SKM-1 (cell line): ENCODE measurements around the gene DHTKD1.
"Not testable (repeated sequence)": the region's sequence is repeated elsewhere in the genome, so short reads cannot be mapped to it uniquely, and the experiment has no call there.

Experiments used
- DNase-seq: peaks from one replicate; lab custom pipeline; 2025; ENCODE audit not compliant: unreplicated experiment; lab: John Stamatoyannopoulos, UW

Gene DHTKD1

DNA sequence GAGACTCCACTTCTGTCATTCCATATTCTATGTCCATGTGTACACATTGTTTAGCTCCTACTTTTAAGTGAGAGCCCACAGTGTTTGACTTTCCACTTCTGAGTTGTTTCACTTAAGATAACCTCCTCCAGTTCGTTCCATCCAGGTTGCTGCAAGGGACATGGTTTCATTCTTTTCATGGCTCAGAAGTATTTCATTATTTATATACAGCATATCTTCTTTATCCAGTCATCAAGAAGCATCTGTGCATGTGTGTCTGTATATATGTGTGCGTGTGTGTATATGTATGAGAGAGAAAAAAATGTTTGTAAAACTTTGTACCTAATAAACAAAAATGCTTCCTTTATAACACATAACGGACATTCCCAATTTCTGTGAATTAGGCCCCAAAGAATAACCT lies 66.9 kb downstream of the DHTKD1 start:
- no peak for DNase-seq

DNA sequence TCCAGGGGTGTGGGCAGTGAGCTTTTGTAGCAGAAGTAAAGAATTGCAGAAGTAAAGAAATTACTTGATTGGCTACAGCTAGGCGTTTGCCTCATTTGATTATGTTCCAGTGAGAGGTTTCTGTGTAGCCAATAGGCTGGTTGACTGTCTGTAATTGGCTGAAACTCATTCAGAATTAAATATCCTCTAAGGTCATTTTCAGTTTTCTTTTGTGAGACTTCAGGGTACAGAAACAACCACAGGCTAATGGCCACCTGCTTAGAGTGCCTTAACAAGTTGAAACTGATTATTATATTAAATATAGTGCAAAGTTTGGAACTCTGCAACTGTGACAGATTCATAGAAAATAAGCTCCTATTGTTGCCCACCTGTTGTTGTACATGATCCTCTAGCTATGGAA lies 71.3 kb downstream of the DHTKD1 start:
- no peak for DNase-seq

DNA sequence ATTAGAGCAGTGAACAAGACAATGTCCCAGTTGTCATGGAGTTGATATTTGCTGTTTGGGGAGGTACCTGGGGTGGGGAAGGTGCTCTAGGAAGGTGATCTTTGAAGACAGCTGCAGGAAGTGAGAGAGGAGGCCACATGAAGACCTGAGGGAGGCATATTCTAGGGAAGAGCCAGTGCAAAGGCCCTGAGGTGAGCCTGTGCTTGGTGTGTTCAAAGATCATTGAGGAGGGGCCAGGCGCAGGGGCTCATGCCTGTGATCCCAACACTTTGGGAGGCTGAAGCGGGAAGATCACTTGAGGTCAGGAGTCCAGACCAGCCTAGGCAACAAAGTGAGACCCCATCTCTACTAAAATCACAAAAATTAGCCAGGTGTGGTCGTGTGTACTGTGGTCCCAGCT lies 75.8 kb downstream of the DHTKD1 start:
- no peak for DNase-seq

DNA sequence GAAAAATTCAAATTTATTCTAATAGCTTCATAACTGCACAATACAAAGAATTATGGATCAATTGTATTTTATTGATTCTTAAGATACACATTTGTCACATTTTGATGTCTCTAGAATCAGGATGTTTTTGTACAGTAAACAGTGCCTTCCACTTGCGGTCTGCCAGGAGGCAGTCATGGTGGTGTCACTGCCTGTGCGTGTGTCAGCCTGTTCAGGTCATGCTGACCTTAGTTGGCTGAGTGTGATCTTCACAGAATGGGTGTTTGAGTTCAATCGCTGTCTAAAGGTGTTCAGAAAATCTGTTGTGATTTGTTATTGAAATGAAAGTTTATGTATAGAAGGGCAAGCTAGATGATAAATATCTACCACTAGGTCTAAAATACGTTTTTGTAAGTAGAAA lies 81.4 kb downstream of the DHTKD1 start:
- DNase-seq, result no peak

DNA sequence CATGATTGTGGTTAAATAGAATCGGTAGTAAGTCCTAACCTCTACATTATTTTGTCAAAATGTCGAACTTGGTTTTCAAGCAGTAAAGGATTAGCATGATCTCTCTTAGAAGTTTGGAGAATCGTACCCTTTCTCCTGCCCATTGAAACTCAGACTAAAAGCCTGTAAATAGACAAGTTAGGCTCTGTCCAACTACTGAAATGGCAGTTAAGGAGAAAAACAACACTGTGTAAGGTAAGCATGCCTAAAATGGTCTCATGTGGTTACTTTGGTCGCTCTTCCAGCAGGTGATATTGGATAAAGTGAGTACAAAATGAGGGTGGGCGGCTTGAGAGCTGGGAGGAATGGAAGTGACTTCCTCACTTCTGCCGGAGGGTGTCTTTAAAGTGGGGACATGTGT lies 85.8 kb downstream of the DHTKD1 start:
- DNase-seq, result no peak

DNA sequence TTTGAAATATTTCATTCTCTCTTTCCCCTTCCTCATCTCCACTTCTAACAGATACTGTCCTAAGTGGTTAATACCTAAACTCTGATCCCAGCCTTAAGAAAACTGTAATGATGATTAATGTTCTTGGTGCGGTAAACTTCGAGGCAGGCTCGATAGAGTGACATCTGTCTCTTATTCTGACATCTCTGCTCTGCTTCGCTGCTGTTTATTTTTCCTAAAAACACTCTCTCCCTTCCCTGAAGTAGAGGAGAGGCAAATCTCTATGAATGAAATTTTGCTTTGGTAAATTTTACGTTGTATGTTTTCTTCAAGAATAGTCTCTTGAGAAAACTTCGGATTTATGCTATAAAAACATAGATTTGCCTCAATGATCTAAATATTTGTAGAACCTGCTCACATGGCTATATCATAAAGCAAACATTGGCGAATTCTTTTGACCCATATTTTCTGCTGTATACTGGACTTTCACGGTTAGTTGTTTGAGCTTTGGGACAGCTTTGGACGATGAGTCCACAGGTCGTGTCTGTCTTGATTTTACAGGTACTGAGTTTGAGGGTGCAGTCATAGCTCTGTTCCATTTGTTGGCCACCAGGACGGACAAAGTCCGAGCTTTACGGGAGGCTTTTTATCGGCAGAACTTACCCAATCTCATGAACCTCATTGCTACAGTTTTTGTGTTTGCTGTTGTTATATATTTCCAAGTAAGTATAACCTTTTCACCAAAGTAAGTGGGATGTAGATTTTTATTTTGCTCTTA lies 87.8 kb downstream of the DHTKD1 start:
- no peak for DNase-seq

DNA sequence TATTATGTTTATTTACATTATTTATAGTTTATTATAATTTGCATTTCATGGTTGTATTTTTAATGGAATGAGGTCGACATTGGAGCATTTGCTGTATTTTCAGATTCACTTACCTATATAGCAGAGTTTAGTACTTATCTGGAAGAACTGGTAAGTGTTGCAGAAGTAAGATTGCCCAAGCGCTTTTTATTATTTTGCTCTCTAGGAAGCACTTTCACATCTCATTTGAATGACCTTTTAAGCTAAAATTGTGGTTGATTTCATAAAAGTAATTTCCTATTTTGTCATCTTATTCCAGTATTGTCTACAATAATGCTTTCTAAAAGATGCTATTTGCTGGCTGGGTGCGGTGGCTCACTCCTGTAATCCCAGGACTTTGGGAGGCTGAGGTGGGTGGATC lies 89.4 kb downstream of the DHTKD1 start:
- DNase-seq, result no peak

DNA sequence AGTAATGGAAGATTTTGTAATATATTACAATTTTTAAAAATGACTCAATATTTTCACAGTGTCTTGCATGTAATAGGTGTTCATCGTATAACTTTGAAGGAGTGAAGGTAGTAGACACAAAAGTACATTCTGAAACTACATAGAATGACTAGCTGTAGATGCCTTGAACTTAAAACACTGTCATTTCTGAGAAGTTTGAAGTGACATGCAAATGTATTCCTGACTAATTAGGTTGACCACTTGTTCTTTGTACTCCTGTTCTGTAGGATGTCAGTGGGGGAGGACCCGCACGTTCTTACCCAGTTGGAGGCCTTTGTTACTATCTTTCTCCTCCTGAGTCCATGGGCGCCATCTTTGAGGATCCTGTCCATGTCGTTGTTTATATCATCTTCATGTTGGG lies 91.9 kb downstream of the DHTKD1 start:
- no peak for DNase-seq

DNA sequence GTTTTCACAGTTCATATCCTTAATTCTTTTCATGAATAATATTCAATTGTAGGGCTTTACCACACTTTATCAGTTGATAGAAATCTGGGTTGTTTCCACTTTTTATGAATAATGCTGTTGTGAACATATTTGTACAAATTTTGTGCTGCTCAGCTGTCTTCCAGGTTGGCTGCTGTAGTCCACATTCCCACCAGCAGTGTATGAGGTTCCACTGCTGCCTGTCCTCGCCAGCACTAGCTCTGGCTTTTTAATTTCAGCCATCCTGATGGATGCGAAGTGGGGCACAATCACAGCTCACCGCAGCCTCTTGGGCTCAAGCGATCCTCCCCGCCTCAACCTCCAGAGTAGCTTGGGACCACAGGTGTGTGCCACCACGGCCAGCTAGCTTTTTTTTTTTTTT lies 94.2 kb downstream of the DHTKD1 start:
- DNase-seq, result no peak

DNA sequence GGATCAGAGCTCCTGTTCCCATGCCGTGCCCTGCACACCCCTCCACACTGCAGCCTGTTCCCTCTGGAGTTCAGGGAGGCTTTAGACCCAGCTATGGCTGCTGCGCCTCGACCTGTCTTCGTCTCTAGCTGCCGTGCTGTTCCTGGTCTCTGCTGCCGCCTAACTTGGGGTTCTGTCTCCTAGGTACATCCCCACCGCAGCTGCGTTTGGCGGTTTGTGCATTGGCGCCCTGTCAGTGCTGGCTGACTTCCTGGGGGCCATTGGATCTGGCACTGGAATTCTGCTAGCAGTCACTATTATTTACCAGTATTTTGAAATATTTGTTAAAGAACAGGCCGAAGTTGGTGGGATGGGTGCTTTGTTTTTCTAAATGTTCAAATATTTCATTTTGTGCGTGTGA lies 95.3 kb downstream of the DHTKD1 start:
- DNase-seq, result no peak

DNA sequence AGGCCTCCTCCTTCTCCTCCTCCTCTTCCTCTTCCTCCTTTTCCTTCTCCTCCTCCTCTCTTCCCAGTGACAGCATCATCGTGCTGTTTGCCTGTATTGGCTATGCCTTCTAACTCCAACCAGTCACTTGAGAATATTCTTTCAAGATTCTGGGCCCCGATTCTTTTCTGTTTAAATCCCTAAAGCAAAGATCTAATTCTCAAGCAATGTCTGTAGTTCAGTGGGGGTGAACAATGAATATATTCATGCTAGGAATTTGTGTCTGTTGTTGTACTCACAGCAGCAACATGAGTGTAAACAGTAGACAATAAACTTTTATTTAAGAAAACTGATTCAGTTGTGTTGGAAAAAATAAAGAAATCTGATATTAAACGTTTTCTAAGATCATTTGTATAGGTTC lies 96.3 kb downstream of the DHTKD1 start:
- DNase-seq, result no peak

DNA sequence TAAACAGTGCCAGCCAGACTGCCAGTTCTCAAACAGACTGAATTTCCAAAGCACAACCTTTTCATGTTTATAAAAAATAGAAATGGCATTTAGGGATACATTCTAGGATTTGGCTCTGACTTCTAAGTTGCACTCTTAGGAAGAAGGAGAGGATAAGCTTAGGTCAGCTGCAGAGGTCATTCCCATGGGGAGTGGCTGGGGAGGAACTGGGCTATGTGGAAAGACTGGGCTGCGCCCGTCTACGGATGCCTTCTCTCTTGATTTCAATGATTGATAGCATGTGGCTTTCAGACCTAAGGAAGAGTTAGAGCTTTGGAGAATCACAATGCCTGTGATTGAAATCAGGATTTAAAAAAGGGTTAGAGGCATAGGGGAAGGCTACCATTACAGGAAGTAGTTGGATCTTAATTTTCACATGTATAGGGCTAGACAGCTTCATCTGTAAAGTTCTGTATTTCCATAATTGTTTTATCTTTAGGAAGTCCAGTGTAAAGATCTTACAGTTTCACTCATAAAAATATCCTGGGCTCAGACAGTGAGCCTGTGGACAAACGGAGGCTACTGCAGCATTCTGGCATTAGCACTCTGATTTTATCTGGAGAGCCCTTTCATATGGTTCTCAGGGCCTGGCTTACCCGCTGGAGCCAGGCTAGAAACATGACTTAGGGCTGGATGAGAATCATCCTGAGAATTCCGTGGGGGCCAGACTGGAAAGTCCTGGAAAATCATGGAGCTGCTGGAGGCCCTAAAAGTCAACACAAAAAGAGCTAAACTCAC lies 97.4 kb downstream of the DHTKD1 start:
- DNase-seq, result no peak

DNA sequence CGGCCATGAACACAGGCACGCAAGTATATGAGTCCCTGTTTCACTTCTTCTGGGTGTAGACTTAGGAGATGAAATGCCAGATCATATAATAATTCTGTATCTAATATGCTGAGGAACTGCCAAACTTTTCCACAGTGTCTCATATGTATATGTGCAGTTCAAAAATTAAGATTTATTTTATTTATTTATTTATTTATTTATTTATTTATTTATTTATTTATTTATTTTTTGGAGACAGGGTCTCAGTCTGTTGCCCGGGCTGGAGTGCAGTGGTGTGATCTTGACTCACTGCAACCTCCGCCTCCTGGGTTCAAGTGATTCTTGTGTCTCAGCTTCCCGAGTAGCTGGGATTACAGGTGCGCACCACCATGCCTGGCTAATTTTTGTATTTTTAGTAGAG lies 102.8 kb downstream of the DHTKD1 start:
- not testable (repeated sequence) for DNase-seq
